Right hindlimb (tissue), 1 donor: ENCODE results near the gene BBX.

Experiments used
- DNase-seq: peaks from one replicate; pipeline ENCODE4 v3.0.0-alpha.2; 2018

Gene BBX

DNA sequence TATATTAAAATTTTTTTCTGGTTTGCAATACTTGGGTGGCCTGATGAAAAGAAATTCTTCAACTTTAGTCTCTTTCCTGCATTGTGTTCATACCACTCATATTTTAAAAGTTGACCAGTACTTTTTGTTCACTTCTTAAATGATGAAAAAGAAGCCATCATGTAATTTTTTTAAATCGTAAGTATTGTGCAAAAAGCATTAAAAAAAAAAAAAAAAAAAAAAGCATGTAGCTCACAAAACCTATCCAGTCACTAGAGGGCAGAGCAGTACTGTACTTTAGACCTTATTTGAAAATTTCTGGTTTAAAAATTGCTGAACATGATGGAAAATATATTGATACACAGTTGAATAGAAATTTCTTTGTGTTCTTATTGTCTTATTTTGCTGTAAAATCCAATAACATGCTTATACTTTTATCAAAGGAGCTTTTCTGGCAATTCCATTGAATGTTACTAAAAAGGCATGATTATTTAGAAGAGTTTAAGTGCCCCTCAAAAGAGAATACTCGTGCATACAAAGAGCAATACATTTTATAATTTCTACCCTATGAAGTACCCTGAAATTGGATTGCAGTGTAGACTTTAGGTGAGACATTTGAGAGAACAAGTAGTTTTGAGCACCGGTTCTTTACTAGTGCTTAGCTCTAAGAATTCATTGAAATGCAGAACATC is 137.7 kb downstream of the BBX start:
- no peak for DNase-seq

DNA sequence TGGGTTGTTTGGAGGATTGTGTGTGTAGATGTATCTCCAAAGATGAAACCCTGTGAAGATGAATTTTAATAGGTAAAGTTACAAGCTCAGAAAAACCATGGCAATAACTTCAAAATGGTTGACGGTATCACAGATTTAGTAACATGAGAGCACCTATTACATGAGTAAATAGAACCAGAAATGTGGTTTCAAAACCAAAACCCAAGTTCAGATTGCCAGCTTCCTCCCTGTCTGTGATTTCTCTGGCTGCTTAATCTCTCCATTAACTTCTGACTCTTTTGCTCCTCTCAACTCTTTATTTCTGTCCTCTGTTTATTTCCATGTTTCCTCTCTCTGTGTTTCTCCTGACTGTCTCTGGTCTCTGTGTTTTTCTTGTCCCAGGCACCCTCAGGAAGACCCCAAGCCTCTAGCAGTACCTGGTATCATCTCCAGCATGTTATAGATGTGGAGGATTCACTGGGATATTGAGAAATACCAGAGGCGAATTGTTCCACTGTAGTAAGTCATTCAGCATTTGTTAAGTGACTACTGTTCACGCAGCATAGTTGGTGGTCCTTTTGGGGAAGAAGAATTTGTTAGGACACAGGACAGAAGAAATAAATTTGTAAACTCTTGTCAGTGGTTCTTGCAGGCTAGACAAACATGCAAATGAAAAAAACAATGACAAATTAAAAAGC is 138.8 kb downstream of the BBX start:
- DNase-seq, result no peak

DNA sequence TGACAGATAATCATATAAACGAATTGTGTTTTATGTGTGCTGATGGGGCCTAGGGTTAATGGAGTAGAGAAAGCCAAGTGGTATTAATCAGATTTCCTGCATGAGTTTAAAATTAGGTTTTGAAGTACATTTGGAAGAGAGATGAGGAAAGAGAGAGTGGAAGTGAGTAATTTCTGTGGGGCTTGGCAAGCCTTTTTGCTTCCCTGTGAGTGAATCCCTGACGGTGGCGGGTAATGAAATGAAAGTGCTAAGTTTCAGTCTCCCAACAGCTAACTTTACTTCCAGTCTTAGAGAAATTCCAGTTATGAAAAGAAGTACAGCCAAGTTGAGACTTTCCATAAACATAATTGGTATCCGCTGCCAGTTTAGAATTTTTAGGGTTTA is 139.4 kb downstream of the BBX start:
- peak; percentile 29 for DNase-seq

DNA sequence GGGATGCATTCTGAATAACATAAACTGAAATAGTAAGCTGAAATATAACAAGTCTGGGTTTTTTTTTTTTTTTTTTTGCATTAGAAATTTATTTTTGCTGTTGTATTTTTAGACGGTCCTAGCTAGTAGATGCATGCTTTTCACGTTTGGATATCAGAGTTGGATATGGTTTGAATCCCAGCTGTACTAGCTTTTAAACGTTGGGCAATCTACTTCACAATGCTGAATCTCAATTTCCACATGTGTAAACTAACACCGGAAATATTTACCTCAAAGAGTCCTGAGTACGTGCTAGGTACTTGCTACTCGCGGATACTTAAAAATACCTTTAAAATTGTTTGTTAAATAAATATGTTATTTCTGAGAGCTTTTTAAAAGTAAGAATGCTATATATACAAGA is 139.8 kb downstream of the BBX start:
- DNase-seq, result no peak

DNA sequence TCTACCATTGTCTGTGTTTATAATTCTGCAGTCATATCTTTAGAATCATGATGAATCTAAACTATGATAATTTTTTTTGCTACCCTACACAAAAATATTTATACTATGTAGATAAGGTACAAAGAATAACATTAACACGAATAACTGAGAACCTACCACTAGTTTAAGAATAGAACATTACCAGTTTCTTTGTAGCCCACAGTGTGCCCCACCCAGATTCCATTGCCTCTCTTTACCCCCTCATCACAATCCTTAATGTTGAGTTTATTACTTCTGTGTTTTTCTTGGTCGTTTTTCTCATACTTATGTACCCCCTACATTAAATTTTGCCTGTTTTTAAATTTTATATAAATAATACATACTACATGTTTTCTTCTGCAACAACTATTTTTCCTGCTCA is 140.5 kb downstream of the BBX start:
- no peak for DNase-seq

DNA sequence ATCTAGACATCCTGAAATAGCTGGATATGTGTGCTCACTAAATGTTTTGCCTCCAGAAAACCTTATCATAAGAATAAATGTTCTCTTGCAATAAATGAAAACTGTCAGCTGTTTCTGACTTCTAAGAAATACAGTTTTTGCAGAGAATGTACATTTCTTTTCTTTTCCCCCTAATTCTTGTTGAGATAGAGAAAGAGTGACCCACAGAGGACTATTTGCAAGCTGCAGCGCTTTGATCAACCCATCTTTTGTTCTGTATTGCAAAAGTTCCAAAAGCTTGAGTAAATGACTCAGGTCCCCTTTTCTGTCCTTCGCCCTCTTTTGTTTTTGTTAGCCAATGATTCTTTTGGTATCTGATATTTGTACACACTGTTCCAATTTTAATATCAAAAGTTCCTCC is 141.9 kb downstream of the BBX start:
- no peak for DNase-seq

DNA sequence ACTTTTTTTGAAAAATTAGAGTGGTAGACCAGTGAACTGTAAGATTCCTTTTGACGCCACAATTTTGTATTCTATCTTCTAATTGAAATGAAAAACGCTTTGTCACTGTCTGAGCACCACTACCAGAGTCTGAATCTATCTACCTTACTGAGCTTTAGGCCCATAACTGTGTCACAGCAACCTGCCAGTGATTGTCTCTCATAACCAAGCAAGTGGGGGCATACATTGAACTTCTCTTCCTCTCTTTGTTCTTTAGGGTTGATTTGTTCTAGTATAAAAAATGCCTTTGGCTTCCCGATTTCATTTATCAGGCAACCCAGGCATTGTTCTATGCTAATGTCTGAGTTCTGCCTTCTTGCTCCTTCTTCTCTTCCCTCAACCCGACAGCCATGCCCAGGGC is 142.6 kb downstream of the BBX start:
- DNase-seq, result no peak

DNA sequence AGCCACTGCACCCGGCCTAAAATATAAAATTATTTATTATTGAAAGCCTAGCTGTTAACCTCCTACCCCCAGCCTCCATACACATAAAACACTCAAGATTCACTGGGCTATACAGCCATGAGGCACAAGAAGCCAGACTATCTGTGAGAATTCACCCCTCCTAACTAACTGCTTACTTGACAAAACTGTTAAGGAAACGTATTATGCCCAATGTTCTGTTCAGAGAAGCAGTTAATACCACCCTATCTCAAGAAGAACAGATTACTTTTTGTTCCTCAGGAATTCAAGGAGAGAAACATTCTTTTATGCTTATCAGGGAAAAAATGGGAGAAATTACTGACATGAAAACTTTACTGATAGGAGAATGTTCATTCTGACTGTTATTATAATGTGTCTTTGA is 144.1 kb downstream of the BBX start:
- DNase-seq, result no peak

DNA sequence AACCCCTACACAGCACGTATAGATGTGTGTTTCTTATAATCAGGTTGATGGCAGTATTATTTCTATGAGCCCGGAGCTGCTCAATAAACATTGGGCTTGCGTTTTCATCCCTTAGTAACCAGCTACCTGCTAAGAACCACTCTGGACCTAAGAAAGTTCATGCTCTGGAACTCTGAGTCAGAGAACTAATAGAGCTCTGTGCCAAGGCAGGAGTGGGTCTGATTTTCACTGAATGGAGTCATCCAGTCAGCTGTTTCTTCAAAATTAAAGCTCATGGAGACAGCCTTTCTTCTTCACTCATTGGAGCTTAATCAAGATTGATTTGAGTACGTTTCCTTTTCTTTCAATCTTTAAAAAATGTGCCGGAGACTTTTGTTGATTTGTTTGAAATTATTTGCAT is 145.7 kb downstream of the BBX start:
- DNase-seq, result no peak

DNA sequence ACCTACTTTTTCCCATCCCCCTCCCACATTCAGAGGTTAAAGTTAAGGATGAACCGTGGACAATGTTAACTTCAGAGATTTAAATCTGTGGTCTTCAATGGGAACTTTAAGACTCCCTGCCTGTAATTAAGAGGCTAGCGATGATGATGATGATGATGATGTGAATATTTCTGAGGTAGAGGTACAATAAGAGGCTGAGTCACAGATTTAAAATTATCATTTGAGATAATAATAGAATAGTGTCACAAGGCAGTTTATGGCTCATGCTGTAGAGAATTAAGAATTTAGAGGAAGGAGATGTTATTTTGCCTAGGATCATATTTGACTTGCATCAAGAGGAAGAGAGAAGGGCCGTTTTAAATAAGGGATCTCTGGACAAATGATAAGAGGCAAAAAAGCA is 146.2 kb downstream of the BBX start:
- no peak for DNase-seq

DNA sequence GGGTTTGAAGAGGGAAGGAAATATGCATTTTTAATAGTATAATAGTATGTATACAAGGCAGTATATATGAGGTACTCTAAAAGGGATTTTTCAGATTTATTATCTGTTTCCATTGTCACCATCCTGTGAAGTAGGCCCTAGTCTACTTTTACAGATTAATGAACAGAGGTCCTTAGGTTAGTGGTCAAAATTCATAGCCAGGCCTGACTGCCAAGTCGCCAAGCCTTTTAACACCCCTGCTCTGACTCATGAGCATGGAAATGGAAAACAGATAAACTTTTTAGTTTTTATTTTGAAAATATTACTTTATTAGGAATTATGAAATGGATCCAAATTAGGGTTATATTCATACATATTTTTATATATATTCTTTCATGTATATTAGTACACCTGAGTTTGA is 146.9 kb downstream of the BBX start:
- DNase-seq, result no peak

DNA sequence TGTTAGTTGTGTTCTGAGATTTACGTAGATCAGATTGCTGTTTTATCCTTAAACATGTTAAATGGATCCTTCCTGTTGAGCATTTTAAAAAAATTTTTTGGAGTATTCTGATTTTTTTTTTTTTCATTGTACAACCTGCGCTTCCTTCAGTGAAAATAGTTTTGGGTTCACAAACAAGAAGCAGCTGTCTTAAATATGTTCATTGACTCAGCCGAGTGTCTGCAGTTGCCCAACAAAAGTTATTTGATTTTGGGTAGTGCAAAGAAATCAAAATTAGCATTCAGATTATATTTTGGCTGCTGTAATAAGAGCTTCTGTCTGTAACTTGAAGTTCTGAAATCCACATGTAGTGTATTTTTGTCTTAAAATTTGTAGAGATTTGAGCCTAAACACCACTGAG is 148.2 kb downstream of the BBX start:
- no peak for DNase-seq

DNA sequence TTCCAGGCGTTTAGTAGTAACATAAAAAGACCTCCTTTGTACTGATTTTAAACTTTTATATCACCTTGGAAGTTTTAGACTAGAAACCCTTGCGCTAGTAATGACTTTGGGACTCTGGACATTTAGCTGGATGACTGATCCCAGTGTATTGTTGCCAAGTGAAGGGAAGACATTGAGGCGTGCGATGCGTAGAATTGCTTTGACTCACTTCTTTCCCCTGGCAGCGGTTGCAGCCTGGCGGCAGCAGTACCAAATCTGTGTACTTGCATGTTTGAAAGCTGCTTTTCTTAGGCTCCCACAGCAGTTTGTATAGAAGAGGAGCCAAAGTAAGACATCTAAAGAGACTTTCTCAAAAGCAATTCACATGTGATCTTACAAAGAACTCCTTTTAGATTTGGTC is 151.6 kb downstream of the BBX start:
- DNase-seq, result peak; percentile 30

DNA sequence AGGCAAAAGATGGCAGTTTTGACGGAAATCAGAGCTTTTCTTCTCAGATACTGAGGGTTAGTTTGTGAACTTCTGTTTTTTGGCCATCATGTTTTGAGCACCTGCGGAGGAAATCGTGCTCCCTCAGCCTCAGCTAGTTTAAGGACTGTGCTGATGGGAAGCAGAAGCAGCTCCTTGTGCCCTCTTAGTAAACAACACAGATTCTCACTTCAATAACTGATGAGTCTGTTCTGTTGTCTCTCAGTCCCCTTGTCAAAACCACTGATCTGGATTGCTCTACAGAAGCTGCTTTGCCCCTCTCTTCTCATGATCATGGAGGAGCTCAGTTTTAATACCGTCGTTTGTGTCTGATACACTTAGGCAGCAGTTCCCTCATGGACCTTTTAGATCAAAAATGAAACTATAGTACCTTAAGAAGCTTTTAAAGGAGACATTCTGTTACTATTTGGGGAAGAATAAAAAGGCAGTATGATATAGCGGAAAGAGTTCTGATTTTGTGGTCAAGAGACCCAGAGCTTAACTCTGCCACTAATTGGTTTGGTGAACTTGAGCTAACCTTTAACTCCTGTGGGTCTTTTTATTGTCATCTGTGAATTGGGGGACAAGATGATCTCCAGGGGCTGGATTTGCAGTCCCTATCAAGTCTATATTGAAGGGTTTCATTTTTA is 152.6 kb downstream of the BBX start:
- DNase-seq, result no peak

DNA sequence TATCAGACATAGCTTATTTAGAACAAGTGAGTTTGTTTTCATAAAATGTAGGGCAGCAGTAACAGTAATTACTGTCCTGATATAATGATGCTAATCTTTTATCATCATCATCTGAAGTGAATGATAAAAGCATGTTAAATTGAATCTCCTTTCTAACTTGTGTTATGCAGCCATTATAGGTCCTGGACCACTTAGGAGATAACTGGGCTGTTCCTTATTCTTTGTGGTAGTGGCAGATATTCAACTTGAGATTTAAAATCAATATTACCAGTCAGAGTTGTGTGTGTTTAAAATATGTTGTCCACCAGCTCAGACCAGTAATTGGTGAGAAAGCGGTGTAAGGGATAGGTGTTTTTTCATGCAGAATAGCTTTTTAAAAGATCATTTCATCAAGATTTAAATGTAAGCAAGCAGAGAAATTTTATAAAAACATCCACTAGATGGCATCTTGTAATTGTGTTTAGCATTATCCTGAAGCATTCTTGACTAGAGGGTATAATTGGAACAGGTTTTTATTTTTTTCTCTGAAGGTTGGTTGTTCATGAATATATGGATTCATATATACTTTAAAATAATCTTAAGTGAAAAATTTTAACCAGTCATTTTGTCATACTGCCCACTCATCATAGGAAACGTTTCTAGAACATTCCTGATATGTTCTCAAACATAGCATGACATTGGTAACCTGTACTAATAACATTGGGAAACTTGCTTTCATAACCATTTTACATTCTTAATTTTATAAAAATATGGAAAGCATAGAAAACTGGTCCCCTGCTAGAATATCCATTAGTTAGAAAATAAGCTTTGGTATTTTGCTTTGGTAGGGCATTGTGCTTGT is 153.9 kb downstream of the BBX start:
- DNase-seq, result no peak

DNA sequence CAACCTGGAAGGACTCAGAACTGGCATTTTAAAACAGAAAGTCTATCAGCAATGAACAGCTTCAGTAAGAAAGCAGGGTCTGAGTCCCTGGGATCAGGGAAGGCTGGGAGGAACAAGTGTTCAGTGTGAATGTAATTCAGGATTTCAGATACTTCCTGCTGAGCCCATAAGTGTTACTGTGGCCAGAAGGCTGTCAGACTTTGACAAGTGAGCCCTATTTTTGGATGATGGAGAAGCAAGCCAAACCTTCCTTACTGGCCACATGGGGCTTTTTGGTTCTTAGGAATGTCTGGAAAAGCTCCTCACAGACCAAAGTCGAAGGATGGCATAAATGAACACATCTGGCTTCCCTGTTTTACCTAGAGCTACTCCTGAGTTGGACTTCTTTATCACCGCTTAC is 157.2 kb downstream of the BBX start:
- peak; percentile 23 for DNase-seq

DNA sequence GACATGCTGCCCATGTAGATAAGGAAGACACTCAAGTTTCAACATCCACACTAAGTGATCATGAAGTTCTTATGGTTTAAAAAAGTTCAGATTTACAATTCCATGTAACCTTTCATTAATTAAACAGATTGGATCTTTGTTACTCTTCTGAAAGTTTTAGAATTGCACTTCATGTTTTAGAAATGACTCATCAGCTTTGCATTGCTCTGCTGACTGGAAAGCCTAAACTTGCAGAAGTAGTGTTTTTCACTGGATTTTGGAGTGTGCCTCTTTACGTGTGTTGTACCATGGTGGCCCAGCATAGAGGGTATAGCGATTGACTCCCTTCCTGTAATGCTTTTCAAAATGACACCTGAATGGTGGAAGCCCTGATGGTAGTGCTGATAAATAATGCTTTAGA is 157.9 kb downstream of the BBX start:
- no peak for DNase-seq

DNA sequence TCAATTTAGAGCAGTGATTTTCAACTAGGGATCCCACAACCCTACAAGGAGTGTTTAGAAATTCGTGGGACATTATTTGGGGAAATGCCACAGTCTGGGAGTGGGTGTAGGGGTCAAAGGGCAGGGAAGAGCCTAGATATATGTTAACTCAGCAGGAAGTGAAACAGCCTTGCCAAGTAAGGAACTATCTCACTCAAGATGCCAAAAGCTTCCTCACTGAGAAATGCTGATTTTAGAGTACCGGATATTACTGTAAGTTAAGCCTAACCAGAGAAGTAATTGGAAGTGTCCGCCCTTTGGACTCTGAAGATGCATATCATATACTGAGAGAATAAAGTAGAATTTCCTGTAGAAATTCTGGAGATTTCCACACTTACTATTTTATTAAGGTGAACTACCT is 158.6 kb downstream of the BBX start:
- no peak for DNase-seq

DNA sequence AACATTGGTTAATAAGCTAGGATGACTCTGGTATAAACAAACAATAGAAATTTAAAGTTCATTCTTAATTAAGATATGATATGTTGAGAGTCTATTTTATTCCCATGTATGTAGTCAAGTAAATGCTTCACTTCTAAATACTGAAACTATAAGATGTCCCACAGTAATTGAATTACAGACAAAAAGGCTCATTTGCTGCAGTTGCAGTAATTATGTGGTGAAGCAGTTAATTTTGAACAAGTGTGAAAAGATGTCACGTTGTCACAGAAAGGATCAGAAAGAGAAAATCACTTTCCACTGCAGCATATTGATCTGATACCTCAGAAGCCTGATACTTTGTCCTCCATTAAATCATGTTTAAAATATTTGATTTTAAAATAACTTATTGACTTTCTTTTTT is 159.8 kb downstream of the BBX start:
- DNase-seq, result no peak

DNA sequence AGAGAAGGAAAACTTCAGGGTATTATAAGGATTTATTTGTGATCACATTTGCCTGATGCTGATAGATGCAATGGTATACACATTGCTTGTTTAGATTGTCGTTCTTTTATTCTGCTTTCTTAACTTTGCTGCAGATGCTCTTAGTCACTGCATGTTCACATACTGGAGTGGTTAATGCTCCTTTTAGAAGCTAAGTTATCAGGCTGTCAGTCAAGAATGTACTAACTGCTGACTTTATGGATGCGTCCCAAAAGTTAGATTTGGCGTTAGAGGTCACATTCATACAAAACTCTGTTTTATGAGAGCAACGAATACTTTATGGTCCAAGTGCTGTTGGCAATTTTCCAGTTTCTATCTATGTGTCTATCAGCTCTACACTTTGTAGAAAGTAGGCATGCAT is 160.7 kb downstream of the BBX start:
- no peak for DNase-seq

DNA sequence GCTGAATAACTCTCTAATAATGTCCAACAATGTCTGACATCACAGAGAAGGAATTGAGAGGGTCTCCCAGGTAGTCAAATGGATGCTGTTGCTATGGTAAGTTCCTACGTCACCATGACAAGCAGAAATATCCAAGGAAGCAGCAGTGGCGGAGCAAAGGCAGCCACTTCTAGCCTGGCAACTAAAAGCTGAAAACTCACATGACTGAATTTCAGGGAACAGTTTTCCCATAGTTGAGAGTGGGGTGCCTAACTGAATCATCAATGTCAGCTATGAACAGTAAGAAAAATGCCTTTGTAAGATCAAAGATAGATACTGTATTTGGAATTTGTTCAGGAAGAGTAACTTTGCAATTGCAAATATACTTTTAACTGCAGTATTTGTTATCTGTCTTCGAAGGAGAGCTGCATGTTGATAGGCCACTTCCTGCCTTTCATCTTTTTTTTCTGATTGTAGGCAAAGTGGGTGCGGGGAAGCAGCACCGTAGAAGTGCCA is 161.7 kb downstream of the BBX start:
- DNase-seq, result no peak

DNA sequence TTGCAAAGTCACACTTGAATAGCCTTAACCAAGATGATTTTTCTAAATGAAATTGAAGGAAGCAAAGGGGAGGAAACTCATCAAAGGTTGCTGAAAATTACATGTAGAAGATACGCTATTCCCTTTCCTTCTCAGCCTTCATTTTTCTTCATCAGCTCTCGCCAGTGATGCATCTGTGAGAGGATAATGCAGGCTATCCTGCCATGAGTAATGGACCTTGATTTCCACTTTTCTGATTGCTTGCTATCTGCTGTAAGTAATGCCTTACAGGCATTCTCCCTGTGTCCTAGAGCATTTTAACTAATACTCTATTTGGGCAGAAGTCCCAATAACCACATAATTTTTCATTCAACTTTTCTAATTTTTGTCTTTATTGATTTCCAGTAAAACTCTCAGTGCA is 162.6 kb downstream of the BBX start:
- no peak for DNase-seq

DNA sequence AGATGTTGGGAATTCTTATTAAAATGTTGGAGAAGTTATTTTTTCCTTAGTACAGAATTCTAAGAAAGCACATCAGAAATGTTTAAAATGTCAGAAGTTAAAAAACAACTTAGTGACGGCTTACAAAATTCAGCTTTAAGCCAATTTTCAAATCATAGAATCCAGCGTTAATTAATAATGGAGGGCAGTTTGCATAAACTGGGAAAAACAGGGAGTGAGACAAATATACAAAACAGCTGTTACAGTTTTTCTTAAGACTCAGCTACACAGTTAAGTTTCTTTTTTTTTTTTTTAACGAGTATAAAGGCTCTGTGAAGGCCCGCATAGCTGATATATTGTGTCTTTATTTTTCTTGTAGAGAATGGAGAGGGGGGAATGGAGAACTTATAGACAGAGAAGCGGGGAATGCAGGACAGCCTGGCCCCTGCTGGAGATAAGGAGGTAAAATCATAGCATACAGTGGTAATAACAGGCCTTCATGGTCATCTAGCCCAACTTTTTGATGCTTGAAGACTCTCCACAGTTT is 164.4 kb downstream of the BBX start:
- no peak for DNase-seq
